Esophagus squamous epithelium (tissue), 4 donors: ENCODE measurements around the gene FEM1B.

Experiments used
- CTCF ChIP-seq, 6 experiments: fragments of 450-650 bp in 4 of 6; fragments of 200-600 bp in 2 of 6; sonication (generic) in 2 of 6; IDR thresholded peaks; one replicate each; pipeline ENCODE4 v1.5.1; 2016 to 2019; ENCODE audit warnings: antibody characterized with exemption in 6 of 6, mild to moderate bottlenecking in 4 of 6, moderate library complexity in 4 of 6
- POLR2A ChIP-seq, 4 donors: fragments of 450-650 bp; IDR thresholded peaks; one replicate each; pipeline ENCODE4 v1.6.1; 2017; ENCODE audit warnings: antibody characterized with exemption in 4 of 4, mild to moderate bottlenecking in 4 of 4, moderate library complexity in 3 of 4

- TF ChIP-seq POLR2A (IDR thresholded peaks at IDR 0.05), result no peak
- no peak for TF ChIP-seq CTCF (IDR thresholded peaks at IDR 0.05)
These were observed 27.2 kb downstream of the FEM1B start for GRCh38 chr15:68304589-68305337.
